Fibroblast of skin of left biceps (primary cell): ENCODE measurements around the gene ZNF268.
"Not testable (repeated sequence)": the region's sequence is repeated elsewhere in the genome, so short reads cannot be mapped to it uniquely, and the experiment has no call there.

Experiments
- DNase-seq, 2 experiments: peaks; one replicate each; pipeline ENCODE4 v3.0.0-alpha.2; 2013; ENCODE audit warnings: low read depth in 2 of 2

The ZNF268 gene

GRCh38 chr12:133227281-133227852, 46.1 kb downstream of the ZNF268 start:
- no peak for DNase-seq

- no peak for DNase-seq
Measured at GRCh38 chr12:133231001-133231400, 49.7 kb downstream of the ZNF268 start.

- DNase-seq = no peak
Measured at GRCh38 chr12:133233006-133233405, 51.7 kb downstream of the ZNF268 start.

- no peak for DNase-seq
Measured at GRCh38 chr12:133233993-133234564, 52.8 kb downstream of the ZNF268 start.

DNA sequence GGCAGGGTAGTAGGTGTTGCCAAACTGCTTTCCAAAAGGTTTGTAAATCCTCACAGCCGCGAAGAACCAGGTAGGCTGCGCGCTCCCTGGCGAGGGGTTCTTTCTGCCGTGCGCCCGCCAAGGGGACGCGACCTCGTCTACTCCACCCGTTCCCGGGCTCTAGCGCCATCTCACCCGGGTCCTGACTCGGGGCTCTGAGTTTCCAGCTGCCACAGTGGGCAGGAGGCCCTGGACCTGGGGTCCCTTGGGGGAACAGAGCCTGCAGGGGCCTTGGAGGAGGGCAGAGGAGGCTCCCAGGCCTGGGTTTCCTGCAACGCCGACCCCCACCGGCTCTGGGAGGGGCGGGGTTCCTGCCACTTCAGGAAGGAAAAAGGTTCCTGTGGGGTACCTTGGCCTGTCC, 53.7 kb downstream of the ZNF268 start:
- DNase-seq = no peak

- no peak for DNase-seq
Measured at GRCh38 chr12:133235401-133236112, 54.3 kb downstream of the ZNF268 start, which contains the start of gene ANHX. ANHX (minus strand) TSS chr12:133235877; CDS start chr12:133234356, 1,521 bp downstream.

DNA sequence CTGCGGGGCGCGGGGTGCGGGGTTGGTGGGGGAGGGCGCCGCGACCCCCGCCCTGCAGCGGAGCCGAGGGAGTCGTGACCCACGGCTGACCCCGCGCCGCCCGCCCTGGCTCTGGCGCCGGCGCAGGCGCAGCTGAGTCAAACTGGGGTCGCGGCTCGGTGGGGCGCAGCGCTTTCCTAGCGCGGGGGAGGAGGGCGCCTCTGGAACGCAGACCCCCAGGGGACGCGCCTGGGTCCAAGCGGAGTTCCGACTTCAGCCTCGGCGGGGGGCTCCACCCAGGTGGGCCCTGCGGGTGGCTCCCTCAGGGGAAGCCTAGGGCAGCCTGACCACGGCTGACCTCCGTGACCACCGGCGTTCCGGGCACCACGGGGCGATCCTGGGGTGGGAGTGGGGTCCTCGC, 54.8 kb downstream of the ZNF268 start:
- DNase-seq = no peak

DNA sequence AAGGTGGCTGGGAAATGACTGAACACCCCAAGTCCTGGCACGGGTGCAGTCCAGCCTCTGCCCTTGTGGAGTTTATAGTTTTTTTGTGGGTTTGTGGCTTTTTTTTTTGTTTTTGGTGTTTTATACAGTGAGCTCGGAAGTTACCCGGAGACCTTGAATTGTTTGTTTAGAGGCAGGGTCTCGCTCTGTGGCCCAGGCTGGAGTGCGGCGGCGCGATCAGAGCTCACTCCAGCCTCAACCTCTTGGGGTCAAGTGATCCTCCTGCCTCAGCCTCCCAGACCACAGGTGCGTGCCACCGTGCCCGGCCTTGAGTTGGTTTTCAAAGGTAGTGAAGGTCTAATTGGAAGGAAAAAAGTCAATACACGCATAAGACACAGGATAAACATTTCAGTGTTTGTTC, 55.3 kb downstream of the ZNF268 start:
- no peak for DNase-seq

GRCh38 chr12:133251732-133252131, 70.4 kb downstream of the ZNF268 start:
- DNase-seq = no peak

GRCh38 chr12:133255833-133256232, 74.5 kb downstream of the ZNF268 start:
- DNase-seq = not testable (repeated sequence)

DNA sequence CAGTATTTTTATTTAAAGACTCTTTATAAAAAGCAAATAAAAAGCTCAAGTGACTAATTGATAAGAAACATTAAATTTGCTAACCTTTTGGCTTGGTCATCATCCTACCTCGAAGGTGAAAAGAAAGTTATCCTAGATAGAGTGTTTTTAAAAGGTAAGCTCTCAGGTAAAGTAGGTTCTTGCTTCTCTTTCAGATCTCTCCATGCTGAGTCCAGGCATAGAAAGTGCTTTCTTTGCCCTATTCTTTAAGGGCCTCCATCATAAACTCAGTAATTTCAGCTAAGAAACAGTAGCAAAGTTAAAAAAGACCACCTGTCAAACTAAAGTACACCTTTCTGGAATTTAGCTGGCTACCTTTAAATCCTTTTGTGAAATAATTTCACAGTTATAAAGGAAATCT, 75.0 kb downstream of the ZNF268 start:
- DNase-seq = no peak

DNA sequence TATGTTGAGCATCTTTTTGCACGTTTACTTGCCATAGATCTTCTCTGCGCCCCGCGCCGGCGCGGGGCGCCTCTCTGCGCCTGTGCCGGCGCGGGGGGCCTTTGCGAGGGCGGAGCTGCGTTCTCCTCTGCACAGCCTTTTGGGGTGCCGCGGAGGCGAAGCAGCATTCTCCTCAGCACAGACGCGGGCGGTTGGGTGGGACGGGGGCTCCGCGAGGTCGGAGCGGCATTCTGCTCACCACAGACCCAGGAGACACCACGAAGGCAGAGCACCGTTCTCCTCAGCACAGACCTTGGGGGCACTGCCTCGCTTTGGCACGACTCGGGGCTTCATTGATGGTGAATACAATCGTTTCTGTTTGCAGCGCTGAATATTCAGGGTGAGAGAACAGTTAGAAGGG, 82.9 kb downstream of the ZNF268 start:
- no peak for DNase-seq
